NCI-H524 treated with DMSO at 0.1 percent for 48 hours (cell line): ENCODE data around the gene CTNS.

Experiments used
- DNase-seq: peaks from one replicate; lab custom pipeline; 2025; lab: John Stamatoyannopoulos, UW

Gene CTNS

GRCh38 chr17:3626831-3627768 is 9.5 kb upstream of the CTNS start:
- no peak for DNase-seq

- DNase-seq = no peak
These were observed 8.8 kb upstream of the CTNS start for GRCh38 chr17:3627769-3628167.

GRCh38 chr17:3630781-3631180 is 5.8 kb upstream of the CTNS start:
- no peak for DNase-seq

GRCh38 chr17:3632287-3632686 is 4.3 kb upstream of the CTNS start:
- no peak for DNase-seq

- no peak for DNase-seq
These were observed 946 bp upstream of the CTNS start for GRCh38 chr17:3635474-3636153.

GRCh38 chr17:3636908-3637373 is 381 bp downstream of the CTNS start:
- DNase-seq = no peak

GRCh38 chr17:3639981-3640596 is 3.5 kb downstream of the CTNS start:
- DNase-seq = no peak

- DNase-seq = no peak
These were observed 4.5 kb downstream of the CTNS start for GRCh38 chr17:3641014-3641413.

GRCh38 chr17:3641717-3642486 is 5.3 kb downstream of the CTNS start:
- DNase-seq = no peak

- no peak for DNase-seq
These were observed 7.4 kb downstream of the CTNS start for GRCh38 chr17:3643889-3644349.

GRCh38 chr17:3645310-3645709 is 8.8 kb downstream of the CTNS start:
- DNase-seq = no peak

GRCh38 chr17:3647251-3647650 is 10.7 kb downstream of the CTNS start:
- no peak for DNase-seq

- DNase-seq = no peak
These were observed 11.4 kb downstream of the CTNS start for GRCh38 chr17:3647769-3648555.

- DNase-seq = no peak
These were observed 19.2 kb downstream of the CTNS start for GRCh38 chr17:3655766-3656165.

GRCh38 chr17:3656353-3656752 is 19.8 kb downstream of the CTNS start:
- DNase-seq = no peak

GRCh38 chr17:3656755-3657587 is 20.4 kb downstream of the CTNS start:
- DNase-seq = no peak

- DNase-seq = no peak
These were observed 21.0 kb downstream of the CTNS start for GRCh38 chr17:3657588-3657869.

- no peak for DNase-seq
These were observed 21.6 kb downstream of the CTNS start for GRCh38 chr17:3657874-3658783.

GRCh38 chr17:3658784-3659449 is 22.4 kb downstream of the CTNS start:
- no peak for DNase-seq
